Measurements from ENCODE around the gene CBFA2T3. TPM values are rescaled to one million over a fixed set of nuclear protein-coding genes. Genes with fewer than 3 reads are reported as not detected.
"Not testable (repeated sequence)": the region's sequence is repeated elsewhere in the genome, so short reads cannot be mapped to it uniquely, and the experiment has no call there.

Gene CBFA2T3
- total RNA-seq, 8 experiments from 2014 or later: 0.41 to 3.4 (median 1.2) TPM

- H3K4me3 ChIP-seq: no peak overlapping the region
- 0 to 45% (median 18%) methylated on average over 1 to 5 of the region's 17 CpGs; no CpG with 5 or more reads in 2 of the 10 experiments for WGBS, 10 experiments
- peak in 2 of 8 experiments; percentile 15 to 24 for ATAC-seq (replicated peaks in 6 of 8)
- H3K27ac ChIP-seq: no peak overlapping the region
- H3K4me1 ChIP-seq (replicated peaks in 1 of 2): peaks cover 0 to 5% of the 10 kb centered on the region in 2 donors
- in situ Hi-C loops (cut with MboI; ENCODE audit: low pct_unique_long_range_greater_than_20kb in 2 of 9, low sequenced_read_pairs in 9 of 9, unreplicated experiment in 9 of 9): no loop called here
Measured at GRCh38 chr16:89009343-89010209, 32.6 kb upstream of the CBFA2T3 start.

DNA sequence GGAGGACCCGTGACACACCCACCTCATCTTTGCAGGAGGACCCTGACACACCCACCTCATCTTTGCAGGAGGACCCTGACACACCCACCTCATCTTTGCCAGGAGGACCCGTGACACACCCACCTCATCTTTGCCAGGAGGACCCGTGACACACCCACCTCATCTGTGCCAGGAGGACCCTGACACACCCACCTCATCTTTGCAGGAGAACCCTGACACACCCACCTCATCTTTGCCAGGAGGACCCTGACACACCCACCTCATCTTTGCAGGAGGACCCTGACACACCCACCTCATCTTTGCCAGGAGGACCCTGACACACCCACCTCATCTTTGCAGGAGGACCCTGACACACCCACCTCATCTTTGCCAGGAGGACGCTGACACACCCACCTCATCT lies 31.8 kb upstream of the CBFA2T3 start:
- ATAC-seq (replicated peaks in 6 of 8); H3K27ac ChIP-seq; in situ Hi-C loops (cut with MboI; ENCODE audit: low pct_unique_long_range_greater_than_20kb in 2 of 9, low sequenced_read_pairs in 9 of 9, unreplicated experiment in 9 of 9); H3K4me3 ChIP-seq: not testable (repeated sequence)
- 27 to 40% methylated on average over 1 to 2 of the region's 4 CpGs; no CpG with 5 or more reads in 8 of the 10 experiments for WGBS, 10 experiments
- peaks cover 6 to 13% of the 10 kb centered on the region in 2 donors for H3K4me1 ChIP-seq (replicated peaks in 1 of 2)

- in situ Hi-C loops (cut with MboI; ENCODE audit: low pct_unique_long_range_greater_than_20kb in 2 of 9, low sequenced_read_pairs in 9 of 9, unreplicated experiment in 9 of 9): no loop called here
- H3K27ac ChIP-seq: no peak overlapping the region
- no peak for ATAC-seq (replicated peaks in 6 of 8)
- peaks cover 12 to 20% of the 10 kb centered on the region in 2 donors for H3K4me1 ChIP-seq (replicated peaks in 1 of 2)
- WGBS, 10 experiments: 18 to 50% (median 25%) methylated on average over 1 to 4 of the region's 9 CpGs; no CpG with 5 or more reads in 6 of the 10 experiments
- H3K4me3 ChIP-seq: no peak overlapping the region
Measured at GRCh38 chr16:89007371-89008249, 30.6 kb upstream of the CBFA2T3 start.

GRCh38 chr16:89006036-89006752 lies 29.2 kb upstream of the CBFA2T3 start:
- Histone ChIP-seq H3K4me3 (no peak overlapping the region), H3K27ac (no peak overlapping the region), H3K4me1 (replicated peaks in 1 of 2) (peaks cover 12 to 20% of the 10 kb centered on the region in 2 donors)
- ATAC-seq (replicated peaks in 6 of 8): peak in 2 of 8 experiments; percentile 26 to 31
- WGBS, 10 experiments: 20 to 80% (median 40%) methylated on average over 1 to 3 of the region's 24 CpGs; no CpG with 5 or more reads in 7 of the 10 experiments
- in situ Hi-C loops (cut with MboI; ENCODE audit: low pct_unique_long_range_greater_than_20kb in 2 of 9, low sequenced_read_pairs in 9 of 9, unreplicated experiment in 9 of 9): no loop called here

DNA sequence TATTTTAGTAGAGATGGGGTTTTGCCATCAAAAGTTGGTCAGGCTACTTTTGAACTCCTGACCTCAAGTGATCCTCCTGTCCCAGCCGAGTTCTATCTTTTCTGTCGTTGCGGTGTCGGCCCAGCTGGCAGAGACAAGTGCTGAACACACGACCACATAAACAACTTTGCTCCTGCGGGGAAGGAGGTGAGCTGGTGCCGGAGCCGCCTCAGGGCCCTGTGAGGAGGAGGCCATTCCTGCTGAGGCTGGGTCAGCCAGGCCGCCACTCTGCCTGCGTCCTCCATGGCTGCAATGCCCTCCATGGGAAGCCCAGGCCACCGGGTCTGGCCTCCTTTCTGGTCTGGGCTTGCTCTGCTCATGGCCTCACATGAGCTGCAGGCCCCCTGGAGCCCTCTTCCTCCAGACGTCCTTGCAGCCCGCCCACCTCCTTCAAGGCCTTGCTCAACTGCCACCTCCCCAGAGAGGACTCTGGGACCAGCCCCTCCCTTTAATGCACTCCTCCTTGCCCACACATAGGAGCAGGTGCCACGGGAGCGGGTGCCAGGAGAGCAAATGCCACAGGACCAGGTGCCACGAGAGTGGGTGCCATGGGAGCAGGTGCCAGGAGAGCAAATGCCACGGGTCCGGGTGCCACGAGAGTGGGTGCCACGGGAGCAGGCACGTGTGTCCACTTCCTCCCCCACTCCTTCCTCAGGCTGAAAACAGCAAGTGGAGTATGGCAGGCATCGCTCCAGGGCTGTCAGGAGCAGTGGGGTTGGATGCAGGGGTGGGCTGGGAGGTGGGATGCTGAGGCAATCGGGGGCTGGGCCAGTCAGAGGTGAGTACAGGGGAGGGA lies 28.4 kb upstream of the CBFA2T3 start:
- WGBS, 10 experiments: 58 to 76% (median 60%) methylated on average over 1 to 5 of the region's 23 CpGs; no CpG with 5 or more reads in 6 of the 10 experiments
- in situ Hi-C loops (cut with MboI; ENCODE audit: low pct_unique_long_range_greater_than_20kb in 2 of 9, low sequenced_read_pairs in 9 of 9, unreplicated experiment in 9 of 9): no loop called here
- Histone ChIP-seq H3K4me1 (replicated peaks in 1 of 2) (peaks cover 12 to 20% of the 10 kb centered on the region in 2 donors), H3K4me3 (no peak overlapping the region), H3K27ac (no peak overlapping the region)
- ATAC-seq (replicated peaks in 6 of 8): no peak

- peak in 5 of 8 experiments; percentile 68 to 87 (median 80) for ATAC-seq (replicated peaks in 6 of 8)
- Histone ChIP-seq H3K4me3 (peak overlapping the region in 1 of 5 donors; percentile 30), H3K27ac (peak overlapping the region in 1 of 2 donors; percentile 34), H3K4me1 (replicated peaks in 1 of 2) (peaks cover 12 to 20% of the 10 kb centered on the region in 2 donors)
- 20 to 100% (median 62%) methylated on average over 1 to 14 of the region's 34 CpGs; no CpG with 5 or more reads in 2 of the 10 experiments for WGBS, 10 experiments
- in situ Hi-C loops (cut with MboI; ENCODE audit: low pct_unique_long_range_greater_than_20kb in 2 of 9, low sequenced_read_pairs in 9 of 9, unreplicated experiment in 9 of 9): no loop called here
Measured at GRCh38 chr16:89004209-89004831, 27.3 kb upstream of the CBFA2T3 start.

DNA sequence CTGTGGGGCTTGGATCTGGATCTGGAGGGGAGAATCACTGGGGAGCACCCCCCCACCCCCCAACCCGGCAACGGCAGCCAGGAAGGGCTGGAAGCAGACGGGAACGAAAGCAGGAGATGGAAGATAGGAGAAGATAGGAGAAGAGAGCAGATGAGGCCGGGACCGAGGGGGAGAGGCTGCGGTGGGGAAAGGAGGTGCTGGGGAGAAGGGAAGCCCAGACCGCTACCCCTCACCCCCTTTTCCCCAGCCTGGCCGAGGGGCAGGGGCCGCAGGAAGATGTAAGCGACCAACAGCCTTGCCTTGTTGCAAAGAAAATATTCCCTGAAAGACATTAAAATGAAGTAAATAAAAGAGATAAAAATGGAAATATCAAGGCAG lies 26.8 kb upstream of the CBFA2T3 start:
- in situ Hi-C loops (cut with MboI; ENCODE audit: low pct_unique_long_range_greater_than_20kb in 2 of 9, low sequenced_read_pairs in 9 of 9, unreplicated experiment in 9 of 9): no loop called here
- H3K27ac ChIP-seq: no peak overlapping the region
- 40 to 93% (median 40%) methylated on average over 1 to 2 of the region's 11 CpGs; no CpG with 5 or more reads in 7 of the 10 experiments for WGBS, 10 experiments
- peak overlapping the region in 3 of 5 donors; percentile 30 to 47 (median 39) for H3K4me3 ChIP-seq
- peaks cover 12 to 20% of the 10 kb centered on the region in 2 donors for H3K4me1 ChIP-seq (replicated peaks in 1 of 2)
- peak in 3 of 8 experiments; percentile 2 to 36 (median 33) for ATAC-seq (replicated peaks in 6 of 8)

- peak in 4 of 8 experiments; percentile 32 to 58 (median 54) for ATAC-seq (replicated peaks in 6 of 8)
- no peak overlapping the region for H3K27ac ChIP-seq
- WGBS, 10 experiments: 0 to 70% (median 30%) methylated on average over 2 to 4 of the region's 47 CpGs; no CpG with 5 or more reads in 7 of the 10 experiments
- H3K4me1 ChIP-seq (replicated peaks in 1 of 2): peaks cover 12 to 20% of the 10 kb centered on the region in 2 donors
- in situ Hi-C loops (cut with MboI; ENCODE audit: low pct_unique_long_range_greater_than_20kb in 2 of 9, low sequenced_read_pairs in 9 of 9, unreplicated experiment in 9 of 9): no loop called here
- H3K4me3 ChIP-seq: peak overlapping the region in 3 of 5 donors; percentile 30 to 47 (median 39)
Measured at GRCh38 chr16:89002851-89003830, 26.1 kb upstream of the CBFA2T3 start.

- Histone ChIP-seq H3K4me1 (replicated peaks in 1 of 2) (peaks cover 12 to 20% of the 10 kb centered on the region in 2 donors), H3K4me3 (peak overlapping the region in 1 of 5 donors; percentile 13)
- H3K27ac ChIP-seq; ATAC-seq (replicated peaks in 6 of 8); in situ Hi-C loops (cut with MboI; ENCODE audit: low pct_unique_long_range_greater_than_20kb in 2 of 9, low sequenced_read_pairs in 9 of 9, unreplicated experiment in 9 of 9): not testable (repeated sequence)
- no CpG with 5 or more reads among the region's 19 CpGs for WGBS, 10 experiments
Measured at GRCh38 chr16:89002081-89002480, 25.1 kb upstream of the CBFA2T3 start.

DNA sequence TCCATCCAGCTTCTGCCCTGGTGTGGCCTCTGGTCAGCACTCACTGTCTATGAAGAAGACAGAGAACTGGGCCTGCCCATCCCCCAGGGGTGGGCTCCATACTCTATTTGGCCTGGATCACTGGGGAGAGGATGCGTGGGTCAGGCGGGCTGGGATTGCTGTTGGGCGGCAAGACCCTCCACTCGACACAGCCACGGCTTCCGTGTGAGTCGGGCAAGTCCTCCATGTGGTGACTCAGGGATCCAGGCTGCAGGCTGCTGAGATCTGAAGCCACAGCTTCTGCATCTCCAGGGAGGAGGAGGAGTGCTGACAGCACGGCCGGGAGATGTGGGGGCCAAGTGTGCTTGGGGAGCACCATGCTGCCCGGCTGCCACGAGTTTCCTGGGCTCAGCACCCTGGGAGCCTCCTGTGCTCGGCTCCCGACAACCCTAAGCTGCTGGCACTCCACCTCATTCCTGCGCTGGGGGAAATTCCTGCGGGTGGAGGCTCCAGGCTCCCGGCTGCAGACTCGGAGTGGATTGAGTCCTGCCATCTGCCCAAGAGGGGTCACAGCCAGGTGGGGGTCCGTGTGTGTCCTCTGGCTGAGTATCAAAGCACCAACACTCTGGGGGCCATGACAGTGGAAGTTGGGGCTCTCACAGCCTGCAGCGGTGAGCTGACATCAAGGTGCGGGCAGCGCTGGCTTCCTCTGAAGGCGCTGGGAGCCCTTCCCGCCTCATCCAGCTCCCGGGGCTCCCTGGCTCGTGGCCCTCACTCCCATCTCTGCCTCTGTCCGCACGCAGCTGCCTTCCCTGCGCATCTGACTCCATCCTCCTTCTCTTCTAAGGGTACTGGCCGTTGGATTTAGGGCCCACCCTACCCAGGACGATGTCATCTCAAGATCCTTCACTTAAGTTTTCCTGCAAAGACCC lies 24.4 kb upstream of the CBFA2T3 start:
- ATAC-seq (replicated peaks in 6 of 8): no peak
- H3K4me1 ChIP-seq (replicated peaks in 1 of 2): peaks cover 12 to 20% of the 10 kb centered on the region in 2 donors
- peak overlapping the region in 1 of 5 donors; percentile 13 for H3K4me3 ChIP-seq
- 27 to 67% (median 35%) methylated on average over 2 to 11 of the region's 30 CpGs; no CpG with 5 or more reads in 6 of the 10 experiments for WGBS, 10 experiments
- no peak overlapping the region for H3K27ac ChIP-seq
- in situ Hi-C loops (cut with MboI; ENCODE audit: low pct_unique_long_range_greater_than_20kb in 2 of 9, low sequenced_read_pairs in 9 of 9, unreplicated experiment in 9 of 9): no loop called here

Data from motor neuron (in vitro differentiated cells).